ENCODE results near the gene CYB5A. TPM values are rescaled to one million over a fixed set of nuclear protein-coding genes. Genes with fewer than 3 reads are reported as not detected.
A peak's percentile ranks its signal among the peaks of the same experiment; 100 is the strongest.
"Not testable (repeated sequence)": the region's sequence is repeated elsewhere in the genome, so short reads cannot be mapped to it uniquely, and the experiment has no call there.

CYB5A gene
- total RNA-seq, 1 experiment from 2014 or later, result 143 TPM

DNA sequence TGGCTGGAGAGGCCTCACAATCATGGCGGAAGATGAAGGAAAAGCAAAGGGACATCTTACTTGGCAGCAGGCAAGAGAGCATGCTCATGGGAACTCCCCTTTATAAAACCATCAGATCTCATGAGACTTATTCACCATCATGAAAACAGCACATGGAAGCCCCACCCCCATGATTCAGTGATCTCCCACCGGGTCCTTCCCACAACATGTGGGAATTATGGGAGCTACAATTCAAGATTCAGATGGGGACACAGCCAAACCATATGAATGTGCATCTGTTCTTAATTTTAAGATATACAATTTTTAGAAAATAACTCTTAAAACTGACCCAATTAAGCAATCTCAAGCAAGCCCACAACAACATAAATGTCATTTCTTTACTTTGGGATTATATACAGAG, 36.4 kb upstream of the CYB5A start:
- no TSS peak for BruUV-seq (replicated peaks)

DNA sequence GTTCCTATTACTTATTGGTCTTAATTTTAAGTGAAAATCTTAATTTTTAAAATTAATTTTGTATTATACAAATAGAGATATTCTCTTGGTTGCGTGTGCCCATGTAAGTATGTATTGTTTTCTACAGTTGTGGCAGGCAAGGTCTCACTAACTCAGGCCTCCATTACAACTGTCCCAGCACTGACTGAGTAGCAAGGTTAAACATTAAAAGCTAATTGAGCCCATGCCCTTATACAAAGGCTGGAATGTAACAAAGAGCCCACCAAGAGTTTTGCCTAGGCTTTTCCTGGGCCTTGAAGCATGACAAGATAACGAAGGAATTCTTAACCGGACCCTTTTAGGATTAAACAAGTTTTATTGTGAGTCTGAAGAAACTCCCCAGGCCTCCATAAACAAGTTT, 35.0 kb upstream of the CYB5A start:
- H3K27me3 Mint-ChIP-seq (ENCODE audit: unreplicated experiment); H3K27ac Mint-ChIP-seq (ENCODE audit: unreplicated experiment); H3K4me3 Mint-ChIP-seq (ENCODE audit: low read depth, unreplicated experiment); BruUV-seq (replicated peaks); H3K4me1 Mint-ChIP-seq (ENCODE audit: low read depth, unreplicated experiment); CTCF ChIA-PET; H3K36me3 Mint-ChIP-seq (ENCODE audit: insufficient read depth, unreplicated experiment); intact Hi-C loops (cut with micrococcal nuclease; ENCODE audit: unreplicated experiment); DNase-seq; H3K9me3 Mint-ChIP-seq (ENCODE audit: low read depth, unreplicated experiment): not testable (repeated sequence)

More for the DNA sequence above, 36.4 kb upstream of the CYB5A start:
- H3K9me3 Mint-ChIP-seq (ENCODE audit: low read depth, unreplicated experiment), result no peaks in the 10 kb centered on the region
- no peak for DNase-seq
- no peaks in the 10 kb centered on the region for H3K36me3 Mint-ChIP-seq (ENCODE audit: insufficient read depth, unreplicated experiment)
- no peak overlapping the region for H3K4me3 Mint-ChIP-seq (ENCODE audit: low read depth, unreplicated experiment)
- CTCF ChIA-PET, result no interaction called here
- H3K27me3 Mint-ChIP-seq (ENCODE audit: unreplicated experiment), result no peaks in the 10 kb centered on the region
- intact Hi-C loops (cut with micrococcal nuclease; ENCODE audit: unreplicated experiment), result no loop called here
- TF ChIP-seq, protein P1, sequence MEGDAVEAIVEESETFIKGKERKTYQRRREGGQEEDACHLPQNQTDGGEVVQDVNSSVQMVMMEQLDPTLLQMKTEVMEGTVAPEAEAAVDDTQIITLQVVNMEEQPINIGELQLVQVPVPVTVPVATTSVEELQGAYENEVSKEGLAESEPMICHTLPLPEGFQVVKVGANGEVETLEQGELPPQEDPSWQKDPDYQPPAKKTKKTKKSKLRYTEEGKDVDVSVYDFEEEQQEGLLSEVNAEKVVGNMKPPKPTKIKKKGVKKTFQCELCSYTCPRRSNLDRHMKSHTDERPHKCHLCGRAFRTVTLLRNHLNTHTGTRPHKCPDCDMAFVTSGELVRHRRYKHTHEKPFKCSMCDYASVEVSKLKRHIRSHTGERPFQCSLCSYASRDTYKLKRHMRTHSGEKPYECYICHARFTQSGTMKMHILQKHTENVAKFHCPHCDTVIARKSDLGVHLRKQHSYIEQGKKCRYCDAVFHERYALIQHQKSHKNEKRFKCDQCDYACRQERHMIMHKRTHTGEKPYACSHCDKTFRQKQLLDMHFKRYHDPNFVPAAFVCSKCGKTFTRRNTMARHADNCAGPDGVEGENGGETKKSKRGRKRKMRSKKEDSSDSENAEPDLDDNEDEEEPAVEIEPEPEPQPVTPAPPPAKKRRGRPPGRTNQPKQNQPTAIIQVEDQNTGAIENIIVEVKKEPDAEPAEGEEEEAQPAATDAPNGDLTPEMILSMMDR (IDR thresholded peaks at IDR 0.05; ENCODE audit: unreplicated experiment), result no peak
- no peaks in the 10 kb centered on the region for H3K4me1 Mint-ChIP-seq (ENCODE audit: low read depth, unreplicated experiment)
- no peak overlapping the region for H3K27ac Mint-ChIP-seq (ENCODE audit: unreplicated experiment)

DNA sequence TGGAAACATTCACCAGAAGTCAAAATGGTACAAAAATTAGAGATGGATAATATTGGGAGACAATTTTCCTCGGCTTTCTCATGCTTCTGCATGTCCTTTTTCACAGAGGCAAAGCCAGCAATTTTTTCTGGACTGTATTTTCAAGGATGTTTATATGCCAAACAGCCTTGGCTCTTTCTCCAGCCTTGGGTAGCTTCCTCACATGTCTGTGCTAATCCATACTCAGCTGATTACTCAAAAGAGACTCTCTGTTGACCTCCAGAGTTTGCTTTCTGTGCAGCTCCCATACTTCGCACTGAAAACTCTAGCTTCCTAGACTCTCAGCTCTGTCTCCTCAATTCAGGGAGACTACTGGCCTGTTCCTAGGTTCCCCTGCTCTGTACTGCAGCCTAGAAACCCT, 34.5 kb upstream of the CYB5A start:
- H3K27me3 Mint-ChIP-seq (ENCODE audit: unreplicated experiment), result no peaks in the 10 kb centered on the region
- H3K36me3 Mint-ChIP-seq (ENCODE audit: insufficient read depth, unreplicated experiment), result no peaks in the 10 kb centered on the region
- CTCF ChIA-PET, result interaction anchor here (0.5 kb wide), 1 partner anchor 803 kb away, joined by 3 read pairs; no protein-coding TSS in a partner anchor
- H3K9me3 Mint-ChIP-seq (ENCODE audit: low read depth, unreplicated experiment), result no peaks in the 10 kb centered on the region
- BruUV-seq (replicated peaks), result no TSS peak
- intact Hi-C loops (cut with micrococcal nuclease; ENCODE audit: unreplicated experiment), result no loop called here
- TF ChIP-seq, protein P1 (IDR thresholded peaks at IDR 0.05; ENCODE audit: unreplicated experiment), result no peak
- no peaks in the 10 kb centered on the region for H3K4me1 Mint-ChIP-seq (ENCODE audit: low read depth, unreplicated experiment)
- H3K4me3 Mint-ChIP-seq (ENCODE audit: low read depth, unreplicated experiment), result no peak overlapping the region
- DNase-seq, result no peak
- H3K27ac Mint-ChIP-seq (ENCODE audit: unreplicated experiment), result no peak overlapping the region

DNA sequence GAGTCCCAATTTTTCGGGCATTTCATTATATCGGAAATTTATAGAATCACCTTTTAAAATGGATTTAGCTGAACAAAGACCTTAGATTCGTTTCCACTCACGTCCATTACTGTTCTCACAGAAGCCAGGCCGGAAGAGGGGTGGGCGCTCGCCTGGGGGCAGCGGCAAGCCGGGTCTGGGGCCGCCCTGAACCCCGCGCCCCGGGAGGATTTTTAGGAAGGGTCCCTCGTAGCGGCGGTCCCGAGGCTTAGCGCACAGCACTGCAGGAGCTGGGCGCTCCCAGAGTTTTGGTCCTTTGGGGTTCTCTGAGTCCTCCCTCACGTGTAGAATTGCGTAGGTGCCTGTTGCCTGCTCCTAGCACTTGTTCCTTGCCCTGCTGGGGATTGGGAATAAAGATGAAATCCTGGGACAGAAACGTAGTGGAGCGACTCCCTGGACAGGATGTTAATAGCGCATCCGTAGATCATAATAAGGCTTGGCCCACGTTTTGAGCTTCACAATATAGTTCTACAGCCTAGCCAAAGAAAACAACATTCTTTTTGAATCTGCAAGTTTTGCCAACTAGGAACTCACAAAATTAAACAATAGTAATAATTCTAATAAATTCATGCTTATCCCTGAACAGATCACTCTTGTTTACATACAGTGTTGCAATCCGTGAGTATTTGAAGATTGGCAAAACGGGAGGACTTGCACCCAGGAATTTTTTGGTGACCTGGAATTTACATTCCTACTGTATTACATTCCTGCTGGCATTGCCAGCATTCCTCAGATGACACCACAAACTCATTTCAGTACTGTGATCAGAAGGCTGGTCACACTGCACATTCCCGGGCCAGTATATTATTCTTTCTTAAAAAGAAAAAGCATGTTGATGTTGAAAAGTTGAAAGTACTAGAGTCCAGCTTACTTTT, 24.8 kb upstream of the CYB5A start:
- BruUV-seq (replicated peaks), result no TSS peak

More for the DNA sequence above, 24.8 kb upstream of the CYB5A start:
- no peak overlapping the region for H3K27ac Mint-ChIP-seq (ENCODE audit: unreplicated experiment)
- intact Hi-C loops (cut with micrococcal nuclease; ENCODE audit: unreplicated experiment), result no loop called here
- peaks cover 4% of the 10 kb centered on the region for H3K36me3 Mint-ChIP-seq (ENCODE audit: insufficient read depth, unreplicated experiment)
- peaks cover 3% of the 10 kb centered on the region for H3K9me3 Mint-ChIP-seq (ENCODE audit: low read depth, unreplicated experiment)
- H3K4me3 Mint-ChIP-seq (ENCODE audit: low read depth, unreplicated experiment), result no peak overlapping the region
- no peaks in the 10 kb centered on the region for H3K4me1 Mint-ChIP-seq (ENCODE audit: low read depth, unreplicated experiment)
- H3K27me3 Mint-ChIP-seq (ENCODE audit: unreplicated experiment), result no peaks in the 10 kb centered on the region
- DNase-seq, result peak; percentile 30
- TF ChIP-seq, protein P1 (IDR thresholded peaks at IDR 0.05; ENCODE audit: unreplicated experiment), result no peak
- CTCF ChIA-PET, result no interaction called here
